ENCODE data around the gene GDNF.

DNA sequence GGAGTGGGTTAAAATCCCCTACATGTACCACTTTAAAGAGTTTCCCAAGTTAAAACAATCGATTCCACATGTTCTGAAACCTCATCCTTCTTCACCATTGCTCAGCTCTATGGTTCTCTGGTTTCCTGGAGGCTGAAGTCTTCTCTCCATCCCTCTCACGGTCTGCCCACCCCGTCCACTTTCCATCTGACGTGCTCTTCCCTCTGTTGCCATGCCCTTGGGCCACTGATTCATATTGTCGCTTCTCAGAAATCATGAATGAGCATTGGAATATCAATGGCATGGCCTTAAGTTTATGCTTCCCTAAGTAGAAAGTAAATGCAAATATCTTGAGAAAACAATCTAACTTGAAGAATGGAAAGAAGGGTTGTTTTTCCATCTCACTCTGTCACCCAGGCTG is 30.9 kb downstream of the GDNF start:
- no peak for TF ChIP-seq POLR2A (IDR thresholded peaks at IDR 0.05)
- TF ChIP-seq, protein P1, sequence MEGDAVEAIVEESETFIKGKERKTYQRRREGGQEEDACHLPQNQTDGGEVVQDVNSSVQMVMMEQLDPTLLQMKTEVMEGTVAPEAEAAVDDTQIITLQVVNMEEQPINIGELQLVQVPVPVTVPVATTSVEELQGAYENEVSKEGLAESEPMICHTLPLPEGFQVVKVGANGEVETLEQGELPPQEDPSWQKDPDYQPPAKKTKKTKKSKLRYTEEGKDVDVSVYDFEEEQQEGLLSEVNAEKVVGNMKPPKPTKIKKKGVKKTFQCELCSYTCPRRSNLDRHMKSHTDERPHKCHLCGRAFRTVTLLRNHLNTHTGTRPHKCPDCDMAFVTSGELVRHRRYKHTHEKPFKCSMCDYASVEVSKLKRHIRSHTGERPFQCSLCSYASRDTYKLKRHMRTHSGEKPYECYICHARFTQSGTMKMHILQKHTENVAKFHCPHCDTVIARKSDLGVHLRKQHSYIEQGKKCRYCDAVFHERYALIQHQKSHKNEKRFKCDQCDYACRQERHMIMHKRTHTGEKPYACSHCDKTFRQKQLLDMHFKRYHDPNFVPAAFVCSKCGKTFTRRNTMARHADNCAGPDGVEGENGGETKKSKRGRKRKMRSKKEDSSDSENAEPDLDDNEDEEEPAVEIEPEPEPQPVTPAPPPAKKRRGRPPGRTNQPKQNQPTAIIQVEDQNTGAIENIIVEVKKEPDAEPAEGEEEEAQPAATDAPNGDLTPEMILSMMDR (IDR thresholded peaks at IDR 0.05), result no peak

Data from body of pancreas (tissue), 4 donors.